ENCODE results near the gene SLC33A1.
"Not testable (repeated sequence)": the region's sequence is repeated elsewhere in the genome, so short reads cannot be mapped to it uniquely, and the experiment has no call there.

Gene SLC33A1

GRCh38 chr3:155889212-155889611, 35.0 kb upstream of the SLC33A1 start:
- no peaks in the 10 kb centered on the region for H3K9me3 ChIP-seq (ENCODE audit: severe bottlenecking)
- no peaks in the 10 kb centered on the region for H3K27me3 ChIP-seq (ENCODE audit: insufficient read depth, low read depth, severe bottlenecking)
- H3K36me3 ChIP-seq, result peaks cover 13% of the 10 kb centered on the region
- TF ChIP-seq CTCF (IDR thresholded peaks at IDR 0.05; ENCODE audit: low read depth, low read length), result no peak
- DNase-seq, result no peak
- no peak overlapping the region for H3K27ac ChIP-seq
- no peak overlapping the region for H3K4me3 ChIP-seq (ENCODE audit: low read depth, low read length)

- no peak for TF ChIP-seq CTCF (IDR thresholded peaks at IDR 0.05; ENCODE audit: low read depth, low read length)
- H3K27me3 ChIP-seq (ENCODE audit: insufficient read depth, low read depth, severe bottlenecking), result no peaks in the 10 kb centered on the region
- H3K4me3 ChIP-seq (ENCODE audit: low read depth, low read length), result no peak overlapping the region
- H3K9me3 ChIP-seq (ENCODE audit: severe bottlenecking), result no peaks in the 10 kb centered on the region
- H3K36me3 ChIP-seq, result no peaks in the 10 kb centered on the region
- DNase-seq, result no peak
- H3K27ac ChIP-seq, result no peak overlapping the region
These were observed 32.7 kb upstream of the SLC33A1 start for GRCh38 chr3:155886915-155887314.

GRCh38 chr3:155886348-155886747, 32.1 kb upstream of the SLC33A1 start:
- not testable (repeated sequence) for H3K9me3 ChIP-seq (ENCODE audit: severe bottlenecking); H3K27me3 ChIP-seq (ENCODE audit: insufficient read depth, low read depth, severe bottlenecking); H3K4me3 ChIP-seq (ENCODE audit: low read depth, low read length); DNase-seq; H3K27ac ChIP-seq; H3K36me3 ChIP-seq

- no peak for DNase-seq
- Histone ChIP-seq H3K27ac (no peak overlapping the region), H3K27me3 (ENCODE audit: insufficient read depth, low read depth, severe bottlenecking) (no peaks in the 10 kb centered on the region), H3K9me3 (ENCODE audit: severe bottlenecking) (no peaks in the 10 kb centered on the region), H3K4me3 (ENCODE audit: low read depth, low read length) (no peak overlapping the region), H3K36me3 (no peaks in the 10 kb centered on the region)
- TF ChIP-seq CTCF (IDR thresholded peaks at IDR 0.05; ENCODE audit: low read depth, low read length), result no peak
These were observed 31.1 kb upstream of the SLC33A1 start for GRCh38 chr3:155885292-155885691.

- Histone ChIP-seq H3K27me3 (ENCODE audit: insufficient read depth, low read depth, severe bottlenecking) (no peaks in the 10 kb centered on the region), H3K27ac (no peak overlapping the region), H3K9me3 (ENCODE audit: severe bottlenecking) (no peaks in the 10 kb centered on the region), H3K36me3 (no peaks in the 10 kb centered on the region), H3K4me3 (ENCODE audit: low read depth, low read length) (no peak overlapping the region)
- no peak for DNase-seq
- TF ChIP-seq CTCF (IDR thresholded peaks at IDR 0.05; ENCODE audit: low read depth, low read length), result no peak
These were observed 30.1 kb upstream of the SLC33A1 start for GRCh38 chr3:155884292-155884691.

GRCh38 chr3:155880286-155880685, 26.1 kb upstream of the SLC33A1 start:
- TF ChIP-seq CTCF (IDR thresholded peaks at IDR 0.05; ENCODE audit: low read depth, low read length), result no peak

More at GRCh38 chr3:155880286-155880685, 26.1 kb upstream of the SLC33A1 start:
- H3K27me3 ChIP-seq (ENCODE audit: insufficient read depth, low read depth, severe bottlenecking), result no peaks in the 10 kb centered on the region
- no peaks in the 10 kb centered on the region for H3K36me3 ChIP-seq
- no peak overlapping the region for H3K27ac ChIP-seq
- no peaks in the 10 kb centered on the region for H3K9me3 ChIP-seq (ENCODE audit: severe bottlenecking)
- no peak for DNase-seq
- no peak overlapping the region for H3K4me3 ChIP-seq (ENCODE audit: low read depth, low read length)
